CD1c-positive myeloid dendritic cell (primary cell): ENCODE measurements around the gene WFDC6.
A peak's percentile ranks its signal among the peaks of the same experiment; 100 is the strongest.
"Not testable (repeated sequence)": the region's sequence is repeated elsewhere in the genome, so short reads cannot be mapped to it uniquely, and the experiment has no call there.

Experiments
- DNase-seq: peaks from one replicate; pipeline ENCODE4 v3.0.0-alpha.2; 2016; ENCODE audit errors: extremely low spot score

Gene WFDC6

GRCh38 chr20:45539382-45539781, at the start of gene WFDC6:
Gene WFDC6, minus strand, starts transcription at chr20:45539482. Its CDS starts 75 bp downstream, at chr20:45539407.
- no peak for DNase-seq

GRCh38 chr20:45588800-45589199, 49.5 kb upstream of the WFDC6 start:
- no peak for DNase-seq

- not testable (repeated sequence) for DNase-seq
These were observed 46.7 kb upstream of the WFDC6 start for GRCh38 chr20:45585986-45586385.

GRCh38 chr20:45584294-45584693, 45.0 kb upstream of the WFDC6 start:
- not testable (repeated sequence) for DNase-seq

DNA sequence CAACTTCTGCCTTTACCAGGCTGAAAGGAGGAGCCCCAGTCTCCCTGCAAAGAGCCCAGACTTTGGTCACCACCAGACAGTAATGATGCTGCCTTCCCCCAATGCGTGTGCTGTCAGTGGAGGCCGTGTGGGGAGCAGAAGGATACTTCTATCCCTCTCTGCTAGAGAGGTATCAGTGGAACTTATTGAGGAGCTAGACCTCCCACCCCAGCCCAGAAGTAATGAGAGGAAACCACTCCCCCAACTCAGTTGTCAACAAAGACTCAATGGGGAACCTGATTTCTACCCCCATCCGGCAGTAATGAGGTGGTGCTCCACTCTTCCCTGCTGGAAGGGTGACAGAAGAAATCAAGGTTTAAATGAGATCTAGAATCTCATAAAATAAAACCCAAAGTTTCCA, 44.2 kb upstream of the WFDC6 start:
- no peak for DNase-seq

DNA sequence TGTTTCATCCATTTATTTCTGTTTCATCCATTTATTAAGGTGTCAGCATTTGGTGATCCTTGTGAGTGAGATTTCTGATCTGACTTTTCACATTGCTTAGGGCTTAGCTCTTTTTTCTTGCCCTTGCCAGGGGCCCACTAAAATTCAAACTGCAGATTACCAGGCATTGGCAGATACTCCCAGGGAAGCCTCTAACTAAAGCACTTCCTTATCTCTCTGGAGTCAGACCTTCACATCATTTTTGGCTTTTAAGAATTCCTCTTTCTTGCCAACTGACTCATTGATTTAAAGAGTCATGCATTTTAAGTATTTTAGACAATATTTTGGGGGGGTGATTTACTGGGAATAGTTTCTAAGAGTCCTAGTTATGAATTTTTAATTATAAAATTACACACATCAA, 42.4 kb upstream of the WFDC6 start:
- DNase-seq = no peak

GRCh38 chr20:45579184-45579583, 39.9 kb upstream of the WFDC6 start, which contains the start of gene WFDC8:
Gene WFDC8, minus strand, starts transcription at chr20:45579284. Its CDS starts 37 bp downstream, at chr20:45579247.
- no peak for DNase-seq

DNA sequence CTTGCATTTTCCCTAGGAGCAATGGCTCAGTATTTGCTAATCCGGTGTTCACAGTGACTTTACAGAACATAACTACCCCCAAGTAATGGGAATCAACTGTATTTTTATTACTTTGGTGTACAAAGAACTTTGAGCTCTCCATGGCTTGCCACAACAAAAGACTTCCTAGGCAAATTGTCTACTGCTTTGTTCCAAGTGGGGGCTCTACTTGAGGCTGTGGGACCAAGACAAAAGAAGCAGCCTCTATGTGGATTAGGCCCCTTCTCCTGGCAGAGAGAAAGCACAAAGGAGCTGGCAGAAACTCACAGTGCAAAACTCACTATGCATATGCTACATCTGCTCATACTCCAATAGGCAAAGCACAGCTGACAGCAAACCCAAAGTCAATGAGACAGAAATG, 38.9 kb upstream of the WFDC6 start:
- no peak for DNase-seq

DNA sequence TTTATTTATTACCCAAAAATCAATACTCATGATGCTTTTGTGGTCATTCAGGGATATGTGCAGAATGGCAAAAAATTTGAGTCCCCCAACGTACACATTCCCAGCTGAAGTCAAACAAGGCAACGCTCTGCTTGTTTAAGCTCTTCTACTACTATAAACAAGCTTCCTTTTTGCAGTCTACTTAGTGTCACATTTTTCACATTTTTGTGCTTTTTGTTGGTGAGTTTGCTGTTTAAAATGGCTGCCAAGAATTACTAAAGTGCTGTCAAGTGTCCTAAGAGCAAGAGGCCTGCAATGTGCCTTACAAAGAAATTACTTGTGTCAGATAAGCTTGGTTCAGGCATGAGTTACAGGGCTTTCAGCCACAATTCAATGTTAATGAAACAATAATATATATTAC, 37.7 kb upstream of the WFDC6 start:
- DNase-seq = no peak

GRCh38 chr20:45575931-45576330, 36.6 kb upstream of the WFDC6 start:
- DNase-seq = no peak

GRCh38 chr20:45569650-45570049, 30.4 kb upstream of the WFDC6 start:
- not testable (repeated sequence) for DNase-seq

DNA sequence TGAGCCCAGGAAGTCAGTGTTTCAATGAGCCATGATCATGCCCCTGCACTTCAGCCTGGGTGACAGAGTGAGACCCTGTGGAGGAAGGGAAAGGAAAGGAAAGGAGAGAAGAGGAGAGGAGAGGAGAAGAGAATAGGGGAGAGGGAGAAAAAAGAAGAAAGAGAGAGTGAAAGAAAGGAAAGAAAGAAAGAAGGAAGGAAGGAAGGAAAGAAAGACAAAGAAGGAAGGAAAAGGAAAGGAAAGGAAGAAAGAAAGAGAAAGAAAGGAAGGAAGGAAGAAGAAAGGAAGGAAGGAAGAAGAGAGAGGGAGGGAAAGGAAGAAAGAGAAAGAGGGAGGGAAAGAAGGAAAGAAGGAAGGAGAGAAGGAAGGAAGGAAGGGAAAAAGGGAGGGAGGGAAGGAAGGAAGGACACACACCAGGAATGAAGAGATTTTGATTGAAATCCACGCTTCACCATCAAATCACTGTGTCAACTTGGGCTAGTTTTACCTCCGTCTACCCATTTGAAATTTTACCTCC, 25.5 kb upstream of the WFDC6 start:
- no peak for DNase-seq

- DNase-seq = no peak
These were observed 15.9 kb upstream of the WFDC6 start for GRCh38 chr20:45555198-45555597.

- no peak for DNase-seq
These were observed 13.2 kb upstream of the WFDC6 start for GRCh38 chr20:45552456-45552855.

GRCh38 chr20:45550765-45551164, 11.5 kb upstream of the WFDC6 start:
- no peak for DNase-seq

DNA sequence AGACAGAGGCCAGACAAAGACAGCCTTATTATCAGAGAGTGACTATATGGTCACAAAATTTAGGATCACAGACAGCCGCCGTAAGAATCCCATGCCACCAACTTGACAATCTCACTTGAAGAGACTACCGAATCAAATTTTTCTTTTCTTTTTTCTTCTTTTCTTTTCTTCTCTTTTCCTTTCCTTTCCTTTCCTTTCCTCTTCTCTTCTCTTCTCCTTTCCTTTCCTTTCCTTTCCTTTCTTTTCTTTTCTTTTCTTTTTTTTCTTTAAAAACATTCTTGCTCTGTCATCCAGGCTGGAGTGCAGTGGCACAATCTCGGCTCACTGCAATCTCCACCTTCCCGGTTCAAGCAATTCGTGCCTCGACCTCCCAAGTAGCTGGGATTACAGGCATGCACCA, 9.1 kb upstream of the WFDC6 start:
- DNase-seq = no peak

- no peak for DNase-seq
These were observed 8.0 kb upstream of the WFDC6 start, which contains the start of gene EPPIN for GRCh38 chr20:45547206-45547770. Gene EPPIN, minus strand, starts transcription at chr20:45547401. Its CDS starts 44 bp downstream, at chr20:45547357.

- DNase-seq = peak; percentile 4
These were observed 6.6 kb upstream of the WFDC6 start for GRCh38 chr20:45545754-45546453.

- DNase-seq = no peak
These were observed 6.1 kb upstream of the WFDC6 start for GRCh38 chr20:45545351-45545750.

DNA sequence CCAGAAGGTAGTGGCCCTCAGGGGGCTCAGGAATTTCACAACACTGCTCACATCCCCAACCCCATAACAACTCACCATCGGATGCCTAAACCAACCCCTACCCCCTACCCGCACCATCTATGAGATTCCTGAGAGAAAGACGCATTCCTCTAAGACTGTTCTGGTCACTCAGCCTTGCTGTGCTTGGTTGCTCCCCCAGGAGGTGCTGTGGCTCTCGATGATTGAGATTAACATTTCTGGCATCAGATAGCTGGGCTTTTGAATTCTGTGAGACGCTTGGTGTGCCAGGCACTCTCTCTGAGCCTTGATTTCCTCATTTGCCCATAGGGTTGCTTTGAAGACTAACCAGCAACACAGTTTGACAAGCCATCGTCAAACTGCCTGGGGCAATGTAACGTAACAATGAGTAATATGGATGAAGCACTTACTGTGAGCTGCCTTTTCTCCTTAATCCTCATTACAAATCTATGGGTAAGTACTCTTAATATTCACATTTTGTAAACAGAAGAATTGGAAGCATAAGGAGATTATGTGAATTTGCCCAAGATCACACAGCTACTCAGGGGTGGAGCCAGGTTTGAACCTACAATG, 978 bp downstream of the WFDC6 start:
- DNase-seq = no peak

DNA sequence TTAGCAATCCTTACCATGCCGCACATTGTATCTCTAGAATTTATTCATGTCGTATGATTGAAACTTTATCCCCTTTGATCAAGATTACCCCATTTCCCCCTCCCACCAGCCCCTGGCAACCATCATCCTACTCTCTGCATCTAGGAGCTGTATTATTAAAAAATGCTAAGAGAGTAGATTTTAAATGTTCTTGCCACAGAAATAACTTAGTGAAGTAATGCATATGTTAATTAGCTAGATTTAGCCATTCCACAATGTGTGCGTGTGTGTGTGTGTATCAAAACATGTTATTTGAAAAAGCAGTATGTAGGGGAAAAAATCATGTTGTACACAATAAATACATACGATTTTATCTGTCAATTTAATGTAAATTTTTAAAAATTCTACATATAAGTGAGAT, 12.0 kb downstream of the WFDC6 start:
- DNase-seq = no peak

- no peak for DNase-seq
These were observed 15.5 kb downstream of the WFDC6 start for GRCh38 chr20:45523821-45524220.

DNA sequence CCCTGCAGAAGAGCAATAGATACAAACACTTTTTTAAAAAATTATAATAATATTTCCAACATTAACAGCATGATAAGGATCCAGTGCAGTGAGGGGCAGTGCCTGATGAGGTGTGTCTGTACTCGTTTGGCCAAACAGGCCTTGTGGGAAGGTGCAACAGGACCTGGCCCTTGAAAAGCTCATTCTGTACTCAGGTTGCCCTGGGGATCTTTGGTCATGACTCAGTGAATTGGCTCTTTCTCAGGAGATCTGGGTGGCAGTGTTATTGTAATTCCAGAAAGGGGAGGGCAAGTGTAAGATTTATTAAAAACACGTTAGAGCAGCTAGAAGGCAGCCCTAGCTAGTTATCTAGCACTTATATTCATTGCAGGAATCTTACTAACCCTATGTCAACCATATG, 21.0 kb downstream of the WFDC6 start:
- no peak for DNase-seq
